Measurements from ENCODE around the gene OR52N5. TPM values are rescaled to one million over a fixed set of nuclear protein-coding genes. Genes with fewer than 3 reads are reported as not detected.

Gene OR52N5
- polyA plus RNA-seq, 1 of the 3 experiments (the other 2 are of a cell fraction), result not detected

- Histone ChIP-seq H2AFZ (ENCODE audit: low read depth) (no peak overlapping the region), H3K9me3 (no peaks in the 10 kb centered on the region), H3K4me3 (ENCODE audit: low read depth in 2 of 2, low read length in 1 of 2) (no peak overlapping the region), H3K9me2 (no peaks in the 10 kb centered on the region), H3K9ac (no peak overlapping the region), H3K4me1 (ENCODE audit: control insufficient read depth in 1 of 2, insufficient read depth in 2 of 2, low read depth in 1 of 2, low read length in 1 of 2) (no peaks in the 10 kb centered on the region), H3K36me3 (replicated peaks in 1 of 2; ENCODE audit: control insufficient read depth in 1 of 2, insufficient read depth in 2 of 2, low read length in 1 of 2) (no peaks in the 10 kb centered on the region), H3K27me3 (ENCODE audit: insufficient read depth) (no peaks in the 10 kb centered on the region), H3K79me2 (ENCODE audit: insufficient read depth) (no peaks in the 10 kb centered on the region), H3F3A (replicated peaks; ENCODE audit: insufficient read depth) (no peaks in the 10 kb centered on the region), H3K27ac (ENCODE audit: low read depth in 2 of 2, low read length in 1 of 2) (no peak overlapping the region), H3K4me2 (no peak overlapping the region), H4K20me1 (ENCODE audit: insufficient read depth) (no peaks in the 10 kb centered on the region)
- DNase-seq, result no peak
- ChIA-PET POLR2A (no interaction called here), CTCF (no interaction called here)
- WGBS (ENCODE audit: low lambda C conversion rate), result 3% methylated on average over 3 of the region's 3 CpGs
- TF ChIP-seq PBX3 (IDR thresholded peaks at IDR 0.05) (no peak), IRF3 (IDR thresholded peaks at IDR 0.05; ENCODE audit: low read depth, low read length) (no peak), NRF1 (IDR thresholded peaks at IDR 0.05; ENCODE audit: low read depth, low read length) (no peak), RXRA (IDR thresholded peaks at IDR 0.05; ENCODE audit: borderline replicate concordance, low read depth) (no peak), EZH2phosphoT487 (IDR thresholded peaks at IDR 0.05; ENCODE audit: borderline replicate concordance, low read depth) (no peak), CHD2 (IDR thresholded peaks at IDR 0.05; ENCODE audit: low read length, partially characterized antibody) (no peak), SMC3 (IDR thresholded peaks at IDR 0.05; ENCODE audit: low read depth, low read length) (no peak)
- TF ChIP-seq, protein P1, sequence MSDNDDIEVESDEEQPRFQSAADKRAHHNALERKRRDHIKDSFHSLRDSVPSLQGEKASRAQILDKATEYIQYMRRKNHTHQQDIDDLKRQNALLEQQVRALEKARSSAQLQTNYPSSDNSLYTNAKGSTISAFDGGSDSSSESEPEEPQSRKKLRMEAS (IDR thresholded peaks at IDR 0.05; ENCODE audit: low read depth), result no peak
These were observed 33.3 kb downstream of the OR52N5 start for GRCh38 chr11:5749836-5750235.

- Histone ChIP-seq H3K79me2 (ENCODE audit: insufficient read depth) (no peaks in the 10 kb centered on the region), H3K4me2 (no peak overlapping the region), H3K4me1 (ENCODE audit: control insufficient read depth in 1 of 2, insufficient read depth in 2 of 2, low read depth in 1 of 2, low read length in 1 of 2) (no peaks in the 10 kb centered on the region), H2AFZ (ENCODE audit: low read depth) (no peak overlapping the region), H3K36me3 (replicated peaks in 1 of 2; ENCODE audit: control insufficient read depth in 1 of 2, insufficient read depth in 2 of 2, low read length in 1 of 2) (no peaks in the 10 kb centered on the region), H3K4me3 (ENCODE audit: low read depth in 2 of 2, low read length in 1 of 2) (no peak overlapping the region), H3F3A (replicated peaks; ENCODE audit: insufficient read depth) (no peaks in the 10 kb centered on the region), H3K9me2 (no peaks in the 10 kb centered on the region; the same call in 1 of the 2 replicates), H3K9ac (no peak overlapping the region), H3K27me3 (ENCODE audit: insufficient read depth) (no peaks in the 10 kb centered on the region), H4K20me1 (ENCODE audit: insufficient read depth) (no peaks in the 10 kb centered on the region), H3K27ac (ENCODE audit: low read depth in 2 of 2, low read length in 1 of 2) (no peak overlapping the region), H3K9me3 (no peaks in the 10 kb centered on the region)
- CTCF ChIA-PET, result interaction anchor here (0.6 kb wide), 1 partner anchor 49 kb away, joined by 3 read pairs; no protein-coding TSS in a partner anchor
- DNase-seq, result no peak
- WGBS (ENCODE audit: low lambda C conversion rate), result 6% methylated on average over 3 of the region's 3 CpGs
- TF ChIP-seq SIN3A (IDR thresholded peaks at IDR 0.05; ENCODE audit: borderline replicate concordance, low read depth, low read length) (no peak), RCOR1 (IDR thresholded peaks at IDR 0.05; ENCODE audit: low read length) (no peak), PBX3 (IDR thresholded peaks at IDR 0.05) (no peak), POLR2AphosphoS5 (IDR thresholded peaks at IDR 0.05; ENCODE audit: low read depth, low read length) (no peak), CHD2 (IDR thresholded peaks at IDR 0.05; ENCODE audit: low read length, partially characterized antibody) (no peak), ZBTB33 (IDR thresholded peaks at IDR 0.05; ENCODE audit: borderline replicate concordance, low read depth) (no peak), MEF2A (IDR thresholded peaks at IDR 0.05; ENCODE audit: borderline replicate concordance, low read depth) (no peak), JUND (IDR thresholded peaks at IDR 0.05) (no peak)
- TF ChIP-seq, protein P1 (IDR thresholded peaks at IDR 0.05; ENCODE audit: low read depth), result no peak
- TF ChIP-seq, protein P2, sequence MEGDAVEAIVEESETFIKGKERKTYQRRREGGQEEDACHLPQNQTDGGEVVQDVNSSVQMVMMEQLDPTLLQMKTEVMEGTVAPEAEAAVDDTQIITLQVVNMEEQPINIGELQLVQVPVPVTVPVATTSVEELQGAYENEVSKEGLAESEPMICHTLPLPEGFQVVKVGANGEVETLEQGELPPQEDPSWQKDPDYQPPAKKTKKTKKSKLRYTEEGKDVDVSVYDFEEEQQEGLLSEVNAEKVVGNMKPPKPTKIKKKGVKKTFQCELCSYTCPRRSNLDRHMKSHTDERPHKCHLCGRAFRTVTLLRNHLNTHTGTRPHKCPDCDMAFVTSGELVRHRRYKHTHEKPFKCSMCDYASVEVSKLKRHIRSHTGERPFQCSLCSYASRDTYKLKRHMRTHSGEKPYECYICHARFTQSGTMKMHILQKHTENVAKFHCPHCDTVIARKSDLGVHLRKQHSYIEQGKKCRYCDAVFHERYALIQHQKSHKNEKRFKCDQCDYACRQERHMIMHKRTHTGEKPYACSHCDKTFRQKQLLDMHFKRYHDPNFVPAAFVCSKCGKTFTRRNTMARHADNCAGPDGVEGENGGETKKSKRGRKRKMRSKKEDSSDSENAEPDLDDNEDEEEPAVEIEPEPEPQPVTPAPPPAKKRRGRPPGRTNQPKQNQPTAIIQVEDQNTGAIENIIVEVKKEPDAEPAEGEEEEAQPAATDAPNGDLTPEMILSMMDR (IDR thresholded peaks at IDR 0.05), result no peak
- TF ChIP-seq, protein P3, sequence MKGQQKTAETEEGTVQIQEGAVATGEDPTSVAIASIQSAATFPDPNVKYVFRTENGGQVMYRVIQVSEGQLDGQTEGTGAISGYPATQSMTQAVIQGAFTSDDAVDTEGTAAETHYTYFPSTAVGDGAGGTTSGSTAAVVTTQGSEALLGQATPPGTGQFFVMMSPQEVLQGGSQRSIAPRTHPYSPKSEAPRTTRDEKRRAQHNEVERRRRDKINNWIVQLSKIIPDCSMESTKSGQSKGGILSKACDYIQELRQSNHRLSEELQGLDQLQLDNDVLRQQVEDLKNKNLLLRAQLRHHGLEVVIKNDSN (IDR thresholded peaks at IDR 0.05; ENCODE audit: borderline replicate concordance, low read depth), result no peak
- POLR2A ChIA-PET, result no interaction called here
These were observed 36.5 kb downstream of the OR52N5 start for GRCh38 chr11:5746614-5747013.
